B cell (primary cell): ENCODE results near the gene CLN3. TPM values are rescaled to one million over a fixed set of nuclear protein-coding genes. Genes with fewer than 3 reads are reported as not detected.

Experiments used
- ATAC-seq: fragments of 200-7000 bp; cut with Tn5 transposase; one replicate; pipeline ENCODE4 v1.10.0; 2021; ENCODE audit warnings: low read depth, mild to moderate bottlenecking, moderate number of reproducible peaks, moderate library complexity
- CTCF ChIA-PET: fragments of 350-600 bp; sonication (Branson Sonifier 250); formaldehyde crosslinking; loops from one replicate; lab custom pipeline; 2021; ENCODE audit warnings: antibody characterized with exemption, inconsistent platforms; lab: Charles Lee
- POLR2A ChIA-PET: fragments of 350-600 bp; sonication (Branson Sonifier 250); formaldehyde crosslinking; loops from one replicate; lab custom pipeline; 2021; ENCODE audit warnings: antibody characterized with exemption; lab: Charles Lee
- DNase-seq: peaks from one replicate; pipeline ENCODE4 v3.0.0; 2013
- H2AFZ ChIP-seq: 2 replicates; pipeline ENCODE4 v1.6.1; 2012; ENCODE audit warnings: mild to moderate bottlenecking, low read depth, low read length; ENCODE audit not compliant: insufficient read depth, poor library complexity, severe bottlenecking
- H3K27ac ChIP-seq, 2 donors: 1 replicate in 1 of 2; 2 replicates in 1 of 2; pipeline ENCODE4 v1.5.1; 2012 to 2013; ENCODE audit warnings: low read length in 2 of 2, mild to moderate bottlenecking in 2 of 2, moderate library complexity in 1 of 2
- H3K27me3 ChIP-seq, 4 experiments: fragments of 200-600 bp in 1 of 4; sonication (generic) in 1 of 4; replicated peaks in 1 of 4; 1 replicate in 2 of 4; 2 replicates in 2 of 4; pipeline versions ENCODE4 v1.6.1 to v1.7.0; 2013 to 2016; ENCODE audit warnings: low read length in 3 of 4, mild to moderate bottlenecking in 2 of 4, mixed read lengths in 1 of 4, moderate library complexity in 1 of 4; ENCODE audit not compliant: insufficient read depth in 4 of 4, control insufficient read depth in 3 of 4; ENCODE audit errors: control extremely low read depth in 1 of 4
- H3K36me3 ChIP-seq, 2 experiments: replicated peaks in 1 of 2; 1 replicate in 1 of 2; 2 replicates in 1 of 2; pipeline versions ENCODE4 v1.6.1 to v1.7.1; 2013; ENCODE audit warnings: low read length in 1 of 2; ENCODE audit not compliant: insufficient read depth in 2 of 2, control insufficient read depth in 1 of 2; ENCODE audit errors: control extremely low read depth in 1 of 2, extremely low read depth in 1 of 2
- H3K4me1 ChIP-seq, 2 donors: fragments of 200-600 bp in 1 of 2; sonication (generic) in 1 of 2; 1 replicate in 1 of 2; 2 replicates in 1 of 2; pipeline versions ENCODE4 v1.5.1 to v1.6.1; 2013 to 2017; ENCODE audit warnings: low read length in 2 of 2; ENCODE audit not compliant: control insufficient read depth in 2 of 2, insufficient read depth in 2 of 2
- H3K4me2 ChIP-seq: replicated peaks from 2 replicates; pipeline ENCODE3; 2012; ENCODE audit warnings: mild to moderate bottlenecking, low read depth, low read length; ENCODE audit not compliant: poor library complexity, severe bottlenecking
- H3K4me3 ChIP-seq, 5 experiments: fragments of 200-600 bp in 1 of 5; sonication (generic) in 1 of 5; 1 replicate in 3 of 5; 2 replicates in 2 of 5; pipeline versions ENCODE4 v1.5.1 to v1.7.0; 2011 to 2016; ENCODE audit warnings: low read length in 4 of 5, mild to moderate bottlenecking in 4 of 5, low read depth in 2 of 5, control low read depth in 1 of 5, moderate library complexity in 1 of 5; ENCODE audit not compliant: insufficient read depth in 1 of 5; ENCODE audit errors: control extremely low read depth in 1 of 5, extremely low read depth in 1 of 5
- H3K79me2 ChIP-seq: fragments of 200-600 bp; sonication (generic); one replicate; pipeline ENCODE4 v1.6.0; 2016; ENCODE audit warnings: low read length; ENCODE audit not compliant: control insufficient read depth, insufficient read depth
- H3K9ac ChIP-seq: fragments of 200-600 bp; sonication (generic); 2 replicates; pipeline ENCODE4 v1.6.1; 2017; ENCODE audit warnings: mild to moderate bottlenecking, low read length, moderate library complexity
- H3K9me3 ChIP-seq, 3 donors: one replicate each; pipeline versions ENCODE4 v1.6.1 to v1.7.1; 2013; ENCODE audit warnings: low read length in 2 of 3; ENCODE audit not compliant: control insufficient read depth in 2 of 3, insufficient read depth in 1 of 3; ENCODE audit errors: control extremely low read depth in 1 of 3
- H4K20me1 ChIP-seq: 2 replicates; pipeline ENCODE4 v1.6.0; 2012; ENCODE audit warnings: mild to moderate bottlenecking, low read length; ENCODE audit not compliant: insufficient read depth, control insufficient read depth, poor library complexity, severe bottlenecking
- H3K27ac Mint-ChIP-seq: one replicate; pipeline ENCODE4 v1.8.0; 2021; ENCODE audit warnings: mixed read lengths
- H3K27me3 Mint-ChIP-seq: one replicate; pipeline ENCODE4 v1.8.0; 2021; ENCODE audit warnings: mixed read lengths
- H3K4me1 Mint-ChIP-seq: one replicate; pipeline ENCODE4 v1.8.0; 2021; ENCODE audit warnings: mixed read lengths
- H3K4me3 Mint-ChIP-seq: one replicate; pipeline ENCODE4 v1.8.0; 2021; ENCODE audit warnings: mixed read lengths
- H3K9me3 Mint-ChIP-seq: one replicate; pipeline ENCODE4 v1.8.0; 2022; ENCODE audit warnings: mixed read lengths; ENCODE audit not compliant: insufficient read depth
- CTCF ChIP-seq: fragments of 200-600 bp; IDR thresholded peaks from one replicate; pipeline ENCODE4 v1.8.0; 2022; ENCODE audit warnings: antibody characterized with exemption, mild to moderate bottlenecking
- EZH2 ChIP-seq: IDR thresholded peaks from 2 replicates; pipeline ENCODE4 v1.6.1; 2012; ENCODE audit warnings: borderline replicate concordance, low read depth, mild to moderate bottlenecking, moderate library complexity, low read length; ENCODE audit not compliant: insufficient read depth, poor library complexity, severe bottlenecking
- WGBS: methylation state at CpG from one replicate; pipeline ENCODE4 v1.1.5; 2013; ENCODE audit warnings: missing lambda C conversion rate; ENCODE audit not compliant: insufficient coverage; 5-methylcytosine and 5-hydroxymethylcytosine counted together
- intact Hi-C: fragments of 100-400 bp; cut with micrococcal nuclease; formaldehyde crosslinking; loops from one replicate; pipeline ENCODE4 v1.10.0; 2022
- polyA plus RNA-seq: library from polyadenylated mRNA; depleted of rRNA; stranded (reverse); fragments of >200 nt; gene quantifications from 2 replicates; pipeline ENCODE4 v1.2.3, GENCODE V29; 2012
- total RNA-seq, 2 donors: library from RNA; stranded (reverse); fragments of 120-200 nt in 1 of 2; gene quantifications; 1 replicate in 1 of 2; 2 replicates in 1 of 2; pipeline versions ENCODE4 v1.2.3 to v1.2.4, GENCODE V29; 2013 to 2022

CLN3 gene
- total and polyA plus RNA-seq, 2 donors (not counting 1 experiment from before 2014, with no cell fraction given), result 34.3 to 37.7 TPM

GRCh38 chr16:28494121-28494851 is 2.4 kb upstream of the CLN3 start, which contains the start of gene APOBR:
APOBR (plus strand) TSS chr16:28494643; CDS start chr16:28494682, 39 bp downstream.
- Histone ChIP-seq H3K27me3 (no peaks in the 10 kb centered on the region), H3K36me3 (no peaks in the 10 kb centered on the region), H3K9me3 (no peaks in the 10 kb centered on the region), H3K27ac (peak within 1 kb of the TSS; percentile 67 to 73), H3K4me2 (peak within 1 kb of the TSS; percentile 100), H3K4me3 (peak within 1 kb of the TSS; percentile 21 to 67 (median 50)), H4K20me1 (no peaks in the 10 kb centered on the region), H2AFZ (peak within 1 kb of the TSS; percentile 80), H3K9ac (peak within 1 kb of the TSS; percentile 60), H3K4me1 (peaks cover 24 to 45% of the 10 kb centered on the region in 2 donors), H3K79me2 (peaks cover 11% of the 10 kb centered on the region)
- CTCF ChIA-PET, result interaction anchor here (1.0 to 1.1 kb wide), 2 partner anchors 14 to 117 kb away, joined by 3 to 5 read pairs; no protein-coding TSS in a partner anchor
- H3K4me3 Mint-ChIP-seq, result peak within 1 kb of the TSS; percentile 89
- H3K27ac Mint-ChIP-seq, result peak within 1 kb of the TSS; percentile 98
- peak; percentile 74 for ATAC-seq
- DNase-seq, result peak; percentile 93
- H3K27me3 Mint-ChIP-seq, result no peaks in the 10 kb centered on the region
- POLR2A ChIA-PET, result interaction anchor here (0.5 to 1.4 kb wide), 4 partner anchors 60 to 437 kb away, joined by 3 to 5 read pairs (median 4); partner anchors contain the start of genes CD19, RABEP2 and SGF29
- WGBS, result 4% methylated on average over 8 of the region's 12 CpGs
- intact Hi-C loops, result loop anchor here (1.0 to 5.0 kb wide), 2 partner anchors 59 to 478 kb away; partner anchors contain the start of genes SGF29 and SPNS1
- no peaks in the 10 kb centered on the region for H3K9me3 Mint-ChIP-seq
- TF ChIP-seq EZH2 (no peak), CTCF (no peak)
- peaks cover 44% of the 10 kb centered on the region for H3K4me1 Mint-ChIP-seq
